T-helper 1 cell (primary cell): ENCODE data around the gene ARVCF.

ENCODE experiments used
- DNase-seq, 5 donors: peaks; one replicate each; pipeline ENCODE4 v3.0.0-alpha.2; 2012 to 2020

The ARVCF gene

DNA sequence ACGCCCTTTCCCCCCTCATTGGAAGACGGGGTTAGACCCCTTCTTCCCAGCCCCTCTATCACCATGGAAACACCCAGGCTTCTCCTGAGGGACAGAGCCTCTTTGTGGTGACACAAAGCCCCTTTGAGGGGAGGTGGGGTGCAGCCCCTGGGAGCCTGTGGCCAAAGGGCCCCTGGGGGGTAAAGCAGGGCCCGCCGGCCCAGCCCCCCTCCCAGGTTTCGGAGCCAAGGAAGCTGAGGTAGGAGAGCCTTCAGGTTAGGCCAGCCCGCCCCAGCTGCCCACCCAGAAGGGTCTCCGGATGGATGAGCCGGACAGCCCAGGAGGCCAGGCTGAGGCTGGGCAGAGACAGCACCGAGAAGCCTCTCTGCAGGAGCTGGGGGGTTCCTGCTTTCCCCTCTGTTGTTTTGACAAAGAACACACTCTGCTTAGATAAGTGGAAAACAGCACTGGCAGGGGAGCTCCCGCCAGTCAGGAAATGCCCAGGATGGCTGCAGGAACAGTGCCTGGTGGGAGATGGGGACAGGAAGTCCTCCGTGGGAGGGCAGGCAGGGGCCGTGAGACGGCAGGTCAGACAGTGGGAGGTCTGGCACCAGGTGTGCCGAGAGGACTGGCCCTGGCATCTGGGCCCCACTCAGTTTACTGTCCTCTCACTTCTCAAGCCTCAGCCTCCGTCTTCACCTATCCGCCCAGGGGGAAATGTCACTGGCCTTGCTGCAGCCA, 18.2 kb downstream of the ARVCF start:
- no peak for DNase-seq

GRCh38 chr22:19997561-19998231, 18.9 kb downstream of the ARVCF start:
- no peak for DNase-seq

GRCh38 chr22:19996694-19997384, 19.8 kb downstream of the ARVCF start:
- DNase-seq: no peak

- no peak for DNase-seq
Observed at GRCh38 chr22:19995611-19996339, 20.8 kb downstream of the ARVCF start.

GRCh38 chr22:19994851-19995610, 21.6 kb downstream of the ARVCF start:
- DNase-seq: no peak

- DNase-seq: no peak
Observed at GRCh38 chr22:19993926-19994325, 22.7 kb downstream of the ARVCF start.

DNA sequence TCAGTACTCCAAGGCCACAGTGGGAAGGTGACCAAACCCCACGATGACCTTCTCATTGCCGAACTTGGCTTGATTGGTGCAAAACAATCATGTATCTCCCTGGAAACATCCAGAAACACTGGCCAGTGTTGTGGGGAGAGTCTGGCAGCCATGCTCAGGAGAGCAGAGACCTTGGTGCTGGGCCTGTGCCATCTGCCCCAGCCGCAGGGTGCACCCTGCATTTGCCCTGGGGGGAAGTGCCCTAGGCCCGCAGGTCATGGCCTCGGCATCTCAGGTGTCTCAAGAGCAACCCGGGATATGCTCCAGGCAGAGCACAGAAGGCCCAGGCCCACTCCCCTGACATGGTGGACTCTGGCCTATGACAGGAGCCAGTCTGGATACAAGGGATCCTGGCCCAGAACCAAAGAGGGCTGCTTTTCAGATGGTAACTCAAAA, 23.7 kb downstream of the ARVCF start:
- no peak for DNase-seq

GRCh38 chr22:19992481-19992911, 24.1 kb downstream of the ARVCF start:
- DNase-seq: no peak

GRCh38 chr22:19991645-19992451, 24.8 kb downstream of the ARVCF start:
- DNase-seq: no peak

DNA sequence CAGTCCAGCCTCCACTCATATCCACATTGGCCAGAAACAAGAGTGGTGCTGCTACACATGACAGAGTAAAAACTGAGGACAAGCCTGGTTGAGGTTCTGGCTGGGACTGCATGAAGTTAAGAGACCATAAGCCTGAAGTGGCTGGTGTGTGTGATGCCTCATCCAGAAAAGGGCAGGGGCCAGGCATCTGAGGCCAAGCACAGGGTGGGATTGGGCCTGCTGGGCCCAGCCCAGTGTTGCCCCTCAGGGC, 25.3 kb downstream of the ARVCF start:
- no peak for DNase-seq

DNA sequence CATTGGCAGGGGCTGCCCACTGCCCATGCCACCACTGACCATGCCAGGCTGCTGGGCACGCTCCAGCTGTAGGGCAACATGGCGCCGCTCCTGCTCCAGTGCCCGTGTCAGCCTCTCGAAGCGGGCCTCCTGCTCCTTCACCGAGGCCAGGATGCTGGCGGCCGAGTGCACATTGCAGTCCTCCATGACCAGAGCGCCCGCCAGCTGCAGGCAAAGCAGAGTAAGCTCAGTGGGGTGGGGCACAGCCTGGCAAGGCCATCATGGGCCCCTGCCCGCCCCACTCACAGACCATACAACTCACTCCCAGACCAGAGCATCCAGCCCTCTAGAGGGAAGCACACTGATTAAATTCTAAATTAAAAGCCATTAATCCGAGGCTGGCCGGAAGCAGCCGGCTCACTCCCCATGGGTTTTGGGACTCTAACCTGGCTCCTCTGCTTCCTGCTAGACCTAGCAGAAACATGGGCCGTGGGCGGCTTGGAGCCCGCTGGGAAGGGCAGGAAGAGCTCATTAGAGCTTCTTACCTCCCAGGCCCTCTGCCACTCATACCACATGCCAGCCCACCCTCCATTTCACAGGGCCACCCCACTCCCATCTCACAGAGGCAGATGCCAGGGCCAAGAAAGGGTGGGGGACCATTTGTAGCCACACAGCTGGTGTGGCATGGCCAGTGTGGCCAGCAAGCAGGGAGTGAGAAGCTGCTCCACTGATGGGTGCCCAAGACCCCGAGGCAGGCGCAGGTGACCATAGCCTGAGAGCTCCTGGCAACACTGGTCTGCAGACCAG, 25.8 kb downstream of the ARVCF start:
- DNase-seq: no peak

GRCh38 chr22:19990188-19990587, 26.4 kb downstream of the ARVCF start:
- DNase-seq: no peak

- DNase-seq: no peak
Observed at GRCh38 chr22:19989725-19990067, 26.9 kb downstream of the ARVCF start.

DNA sequence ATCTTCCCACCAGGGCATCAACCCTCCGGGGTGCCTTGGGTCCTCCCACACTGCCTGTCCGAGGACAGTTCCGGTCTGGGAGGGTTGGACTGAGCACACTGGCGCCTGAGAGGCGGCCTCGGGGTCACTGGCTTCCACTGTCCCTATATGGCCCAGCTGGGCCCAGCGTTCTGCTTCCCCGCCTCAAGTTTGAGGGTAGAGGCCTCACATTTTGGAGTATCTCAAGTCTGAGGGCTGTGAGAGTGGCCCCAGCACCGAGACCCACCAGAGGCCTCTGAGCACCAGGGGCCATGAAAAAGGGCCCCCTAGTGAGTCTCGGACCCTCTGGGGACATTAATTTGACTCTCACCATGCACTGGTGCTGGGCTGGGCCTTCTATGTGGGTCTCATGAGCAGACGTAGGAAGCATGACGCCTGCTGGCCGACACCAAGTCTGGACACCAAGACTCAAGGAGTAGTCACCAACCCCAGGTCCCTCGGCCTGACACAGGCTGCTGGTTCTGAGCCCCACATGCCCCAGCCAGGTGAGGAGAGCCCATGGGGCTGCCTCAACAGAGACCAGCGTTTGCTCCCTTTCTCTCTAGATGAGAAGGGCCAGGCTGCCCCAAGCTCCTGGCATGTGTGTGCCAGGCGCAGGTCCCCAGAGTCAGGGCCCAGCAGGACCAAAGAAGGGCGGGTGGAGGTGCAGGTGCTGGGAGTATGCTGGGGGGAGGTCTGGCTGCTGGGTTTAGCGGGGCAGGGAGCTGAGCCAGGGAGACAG, 27.5 kb downstream of the ARVCF start:
- DNase-seq: no peak

- no peak for DNase-seq
Observed at GRCh38 chr22:19988331-19988808, 28.3 kb downstream of the ARVCF start.

DNA sequence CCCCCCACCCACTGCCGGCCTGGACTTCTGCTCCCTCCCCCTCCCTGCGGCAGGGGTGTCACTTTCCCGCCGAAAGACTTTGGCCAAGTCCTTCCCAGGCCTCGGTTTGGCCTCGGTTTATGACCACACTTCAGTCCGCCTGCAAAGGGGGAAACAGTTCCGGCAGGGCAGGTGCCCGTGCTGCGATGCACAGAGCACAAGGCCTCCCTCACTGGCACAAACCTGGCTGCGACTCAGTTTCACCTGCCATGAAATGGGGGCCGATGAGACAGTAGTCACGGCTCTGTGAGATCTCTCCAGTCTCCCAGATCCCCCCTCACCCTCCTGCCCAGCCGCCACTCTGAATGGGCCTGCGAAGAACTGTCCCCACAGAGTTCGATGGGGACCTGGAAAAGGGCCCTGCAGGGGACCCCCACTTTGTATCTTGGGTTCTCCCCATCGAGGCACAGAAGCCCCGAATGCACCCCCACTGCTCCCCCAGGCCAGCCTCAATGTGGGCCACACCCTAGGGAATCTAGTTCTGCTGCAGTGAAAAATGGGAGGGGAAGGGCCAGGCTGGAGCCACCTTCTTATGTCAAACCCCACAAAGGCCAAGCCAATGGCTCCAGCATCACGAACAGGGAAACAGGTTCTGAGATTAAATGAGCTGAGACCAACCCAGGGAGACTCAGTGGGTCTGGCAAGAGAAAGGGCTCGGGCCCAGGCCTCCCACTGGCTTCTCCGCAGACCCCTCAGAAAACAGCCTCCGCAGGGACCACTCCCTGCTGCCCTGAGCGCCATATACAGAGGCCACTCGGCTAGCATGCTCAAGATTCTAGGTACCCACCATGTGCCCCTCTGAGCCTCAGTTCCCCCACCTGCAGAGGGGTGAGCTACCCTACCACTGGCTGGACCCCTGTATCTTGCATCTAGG, 29.0 kb downstream of the ARVCF start:
- DNase-seq: no peak

DNA sequence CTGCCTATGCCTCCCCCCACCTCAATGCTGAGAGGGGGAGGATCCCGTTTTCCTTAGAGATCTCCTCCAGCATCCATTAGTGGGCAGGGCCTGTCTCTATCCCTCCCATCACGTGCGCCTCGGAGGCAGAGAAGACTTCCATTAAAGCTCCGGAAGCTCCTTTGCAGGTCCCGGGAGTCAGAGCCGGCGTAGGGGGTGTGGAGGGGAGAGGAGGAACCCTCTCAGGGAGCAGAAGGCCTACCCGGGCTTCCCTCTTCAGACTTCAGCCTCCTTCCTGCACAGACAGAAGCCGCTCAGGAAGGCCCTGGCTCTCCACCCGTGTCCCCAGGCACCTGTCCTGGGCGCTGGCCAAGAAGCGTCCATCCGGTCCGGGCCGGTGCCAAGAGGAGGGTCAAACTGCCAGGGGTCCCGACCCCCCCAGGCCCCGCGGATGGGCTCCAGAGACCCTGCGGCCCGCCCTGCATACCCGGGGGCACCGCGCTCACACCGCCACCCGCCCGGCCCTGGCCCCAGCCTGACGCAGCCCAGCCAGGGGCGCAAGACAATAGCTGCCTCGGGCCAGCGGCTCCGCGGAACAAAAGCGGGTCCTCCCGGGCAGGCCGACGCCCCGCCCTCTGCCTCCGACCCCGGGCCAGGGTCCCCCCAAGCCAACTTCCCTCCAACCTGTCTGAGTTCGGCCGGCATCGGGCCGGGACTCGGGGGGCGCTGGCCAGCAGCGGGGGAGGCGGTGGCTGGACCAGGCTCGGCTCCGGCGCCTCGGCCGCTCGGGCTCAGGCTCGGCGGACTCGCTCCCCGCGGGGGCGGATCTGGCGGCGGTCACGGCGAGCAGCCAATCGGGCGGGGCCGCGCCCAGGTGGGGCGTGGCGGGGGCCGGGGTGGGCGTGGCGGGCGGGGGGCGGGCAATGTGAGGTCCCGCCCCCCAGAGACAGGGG, 29.9 kb downstream of the ARVCF start:
- DNase-seq: peak; percentile 34 to 63 (median 47)

DNA sequence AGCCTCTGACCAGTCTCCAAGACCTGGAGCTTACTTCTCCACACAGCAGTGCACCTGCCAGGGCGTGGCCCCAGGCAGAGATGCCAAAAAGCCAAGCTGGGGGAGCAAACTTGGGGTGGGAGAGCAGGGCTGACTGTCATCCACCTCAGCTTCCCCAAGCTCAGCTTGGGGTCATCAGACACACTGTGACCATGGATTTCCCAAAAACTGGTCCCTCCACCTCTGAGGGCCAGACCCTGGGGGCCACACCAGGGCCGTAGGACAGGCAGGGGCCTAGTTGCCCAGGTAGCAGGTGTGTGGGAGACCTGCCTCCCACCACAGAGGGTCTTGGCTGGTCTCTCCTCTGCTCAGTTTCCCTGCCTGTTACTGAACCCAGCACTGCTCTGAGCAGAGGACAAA, 30.6 kb downstream of the ARVCF start:
- no peak for DNase-seq
